AG04449 (cell line): ENCODE data around the gene ASTN2.

ENCODE experiments used
- CTCF ChIA-PET: fragments of 350-600 bp; formaldehyde crosslinking; extraction: SDS; loops from one replicate; lab custom pipeline; 2021; ENCODE audit warnings: antibody characterized with exemption; lab: Yijun Ruan, JAX
- POLR2A ChIA-PET: fragments of 400-600, 350-600 bp; formaldehyde crosslinking; extraction: SDS; loops from one replicate; lab custom pipeline; 2020; ENCODE audit warnings: antibody characterized with exemption, inconsistent platforms; lab: Yijun Ruan, JAX
- DNase-seq: peaks from one replicate; pipeline ENCODE4 v3.0.0-alpha.2; 2010; ENCODE audit warnings: low read depth, low spot score
- H3K4me3 ChIP-seq: 2 replicates; pipeline ENCODE4 v1.5.1; 2011; ENCODE audit warnings: low read depth, mild to moderate bottlenecking, control low read depth, low read length
- CTCF ChIP-seq: IDR thresholded peaks from one replicate; pipeline ENCODE4 v1.5.1; 2011; ENCODE audit warnings: mild to moderate bottlenecking, moderate library complexity, low read length, control low read depth, inconsistent platforms; ENCODE audit not compliant: insufficient read depth; ENCODE audit errors: missing control alignments

The ASTN2 gene

GRCh38 chr9:117276444-117276843 is 138.4 kb downstream of the ASTN2 start:
- POLR2A ChIA-PET: no interaction called here

GRCh38 chr9:117273612-117274011 is 141.2 kb downstream of the ASTN2 start:
- H3K4me3 ChIP-seq: no peak overlapping the region
- DNase-seq: no peak
- ChIA-PET CTCF (no interaction called here), POLR2A (no interaction called here)
- TF ChIP-seq CTCF: no peak

More at GRCh38 chr9:117276444-117276843, 138.4 kb downstream of the ASTN2 start:
- H3K4me3 ChIP-seq: no peak overlapping the region
- DNase-seq: no peak
- CTCF ChIA-PET: no interaction called here
- no peak for TF ChIP-seq CTCF

GRCh38 chr9:117268847-117269446 is 145.9 kb downstream of the ASTN2 start:
- ChIA-PET POLR2A (no interaction called here), CTCF (no interaction called here)
- no peak for DNase-seq
- no peak for TF ChIP-seq CTCF
- no peak overlapping the region for H3K4me3 ChIP-seq

- no peak for TF ChIP-seq CTCF
- H3K4me3 ChIP-seq: no peak overlapping the region
- no peak for DNase-seq
- ChIA-PET POLR2A (no interaction called here), CTCF (no interaction called here)
These were observed 147.9 kb downstream of the ASTN2 start for GRCh38 chr9:117266855-117267497.

- H3K4me3 ChIP-seq: no peak overlapping the region
- no peak for DNase-seq
- CTCF ChIA-PET: no interaction called here
- no peak for TF ChIP-seq CTCF
- POLR2A ChIA-PET: no interaction called here
These were observed 149.6 kb downstream of the ASTN2 start for GRCh38 chr9:117265253-117265652.

GRCh38 chr9:117258184-117258866 is 156.5 kb downstream of the ASTN2 start:
- ChIA-PET CTCF (no interaction called here), POLR2A (no interaction called here)
- no peak overlapping the region for H3K4me3 ChIP-seq
- no peak for TF ChIP-seq CTCF
- no peak for DNase-seq
